Esophagus squamous epithelium (tissue), 4 donors: Measurements from ENCODE around the gene CAPS2.

ENCODE experiments used
- CTCF ChIP-seq, 6 experiments: fragments of 450-650 bp in 4 of 6; fragments of 200-600 bp in 2 of 6; sonication (generic) in 2 of 6; IDR thresholded peaks; one replicate each; pipeline ENCODE4 v1.5.1; 2016 to 2019; ENCODE audit warnings: antibody characterized with exemption in 6 of 6, mild to moderate bottlenecking in 4 of 6, moderate library complexity in 4 of 6
- POLR2A ChIP-seq, 4 donors: fragments of 450-650 bp; IDR thresholded peaks; one replicate each; pipeline ENCODE4 v1.6.1; 2017; ENCODE audit warnings: antibody characterized with exemption in 4 of 4, mild to moderate bottlenecking in 4 of 4, moderate library complexity in 3 of 4

- no peak for TF ChIP-seq CTCF (IDR thresholded peaks at IDR 0.05)
- TF ChIP-seq POLR2A (IDR thresholded peaks at IDR 0.05), result no peak
Measured at GRCh38 chr12:75317784-75318183, 12.3 kb downstream of the CAPS2 start.
